ENCODE results near the gene COL18A1. TPM values are rescaled to one million over a fixed set of nuclear protein-coding genes. Genes with fewer than 3 reads are reported as not detected.

COL18A1 gene
- total and polyA plus RNA-seq, 9 of the 15 experiments (the other 6 are each of a cell fraction or from before 2014, with no cell fraction given), result 0.14 to 16.4 (median 2.0) TPM

GRCh38 chr21:45548711-45549491 lies 143.9 kb downstream of the COL18A1 start:
- CTCF ChIA-PET (ENCODE audit: low intra/inter-chr PET ratio), result no interaction called here
- in situ Hi-C loops (cut with MboI), result no loop called here

More at GRCh38 chr21:45548711-45549491, 143.9 kb downstream of the COL18A1 start:
- intact Hi-C loops (cut with micrococcal nuclease), result no loop called here
- ATAC-seq, result no peak
- peaks cover 13 to 47% of the 10 kb centered on the region in 2 experiments; a peak in 3 of 5 replicates for H3K4me1 ChIP-seq (replicated peaks in 1 of 2; ENCODE audit: control insufficient read depth in 2 of 2, insufficient read depth in 2 of 2, low read length in 2 of 2)
- no peak overlapping the region for H2AFZ ChIP-seq (ENCODE audit: low read depth, low read length)
- peak; percentile 66 for TF ChIP-seq ZFP36 (IDR thresholded peaks at IDR 0.05; ENCODE audit: low read depth, low read length, partially characterized antibody)
- peak; percentile 86 for TF ChIP-seq RBM25 (IDR thresholded peaks at IDR 0.05; ENCODE audit: low read depth, low read length, severe bottlenecking)
- no peak for TF ChIP-seq MCM5 (IDR thresholded peaks at IDR 0.05; ENCODE audit: low read depth)
- TF ChIP-seq, protein P1, sequence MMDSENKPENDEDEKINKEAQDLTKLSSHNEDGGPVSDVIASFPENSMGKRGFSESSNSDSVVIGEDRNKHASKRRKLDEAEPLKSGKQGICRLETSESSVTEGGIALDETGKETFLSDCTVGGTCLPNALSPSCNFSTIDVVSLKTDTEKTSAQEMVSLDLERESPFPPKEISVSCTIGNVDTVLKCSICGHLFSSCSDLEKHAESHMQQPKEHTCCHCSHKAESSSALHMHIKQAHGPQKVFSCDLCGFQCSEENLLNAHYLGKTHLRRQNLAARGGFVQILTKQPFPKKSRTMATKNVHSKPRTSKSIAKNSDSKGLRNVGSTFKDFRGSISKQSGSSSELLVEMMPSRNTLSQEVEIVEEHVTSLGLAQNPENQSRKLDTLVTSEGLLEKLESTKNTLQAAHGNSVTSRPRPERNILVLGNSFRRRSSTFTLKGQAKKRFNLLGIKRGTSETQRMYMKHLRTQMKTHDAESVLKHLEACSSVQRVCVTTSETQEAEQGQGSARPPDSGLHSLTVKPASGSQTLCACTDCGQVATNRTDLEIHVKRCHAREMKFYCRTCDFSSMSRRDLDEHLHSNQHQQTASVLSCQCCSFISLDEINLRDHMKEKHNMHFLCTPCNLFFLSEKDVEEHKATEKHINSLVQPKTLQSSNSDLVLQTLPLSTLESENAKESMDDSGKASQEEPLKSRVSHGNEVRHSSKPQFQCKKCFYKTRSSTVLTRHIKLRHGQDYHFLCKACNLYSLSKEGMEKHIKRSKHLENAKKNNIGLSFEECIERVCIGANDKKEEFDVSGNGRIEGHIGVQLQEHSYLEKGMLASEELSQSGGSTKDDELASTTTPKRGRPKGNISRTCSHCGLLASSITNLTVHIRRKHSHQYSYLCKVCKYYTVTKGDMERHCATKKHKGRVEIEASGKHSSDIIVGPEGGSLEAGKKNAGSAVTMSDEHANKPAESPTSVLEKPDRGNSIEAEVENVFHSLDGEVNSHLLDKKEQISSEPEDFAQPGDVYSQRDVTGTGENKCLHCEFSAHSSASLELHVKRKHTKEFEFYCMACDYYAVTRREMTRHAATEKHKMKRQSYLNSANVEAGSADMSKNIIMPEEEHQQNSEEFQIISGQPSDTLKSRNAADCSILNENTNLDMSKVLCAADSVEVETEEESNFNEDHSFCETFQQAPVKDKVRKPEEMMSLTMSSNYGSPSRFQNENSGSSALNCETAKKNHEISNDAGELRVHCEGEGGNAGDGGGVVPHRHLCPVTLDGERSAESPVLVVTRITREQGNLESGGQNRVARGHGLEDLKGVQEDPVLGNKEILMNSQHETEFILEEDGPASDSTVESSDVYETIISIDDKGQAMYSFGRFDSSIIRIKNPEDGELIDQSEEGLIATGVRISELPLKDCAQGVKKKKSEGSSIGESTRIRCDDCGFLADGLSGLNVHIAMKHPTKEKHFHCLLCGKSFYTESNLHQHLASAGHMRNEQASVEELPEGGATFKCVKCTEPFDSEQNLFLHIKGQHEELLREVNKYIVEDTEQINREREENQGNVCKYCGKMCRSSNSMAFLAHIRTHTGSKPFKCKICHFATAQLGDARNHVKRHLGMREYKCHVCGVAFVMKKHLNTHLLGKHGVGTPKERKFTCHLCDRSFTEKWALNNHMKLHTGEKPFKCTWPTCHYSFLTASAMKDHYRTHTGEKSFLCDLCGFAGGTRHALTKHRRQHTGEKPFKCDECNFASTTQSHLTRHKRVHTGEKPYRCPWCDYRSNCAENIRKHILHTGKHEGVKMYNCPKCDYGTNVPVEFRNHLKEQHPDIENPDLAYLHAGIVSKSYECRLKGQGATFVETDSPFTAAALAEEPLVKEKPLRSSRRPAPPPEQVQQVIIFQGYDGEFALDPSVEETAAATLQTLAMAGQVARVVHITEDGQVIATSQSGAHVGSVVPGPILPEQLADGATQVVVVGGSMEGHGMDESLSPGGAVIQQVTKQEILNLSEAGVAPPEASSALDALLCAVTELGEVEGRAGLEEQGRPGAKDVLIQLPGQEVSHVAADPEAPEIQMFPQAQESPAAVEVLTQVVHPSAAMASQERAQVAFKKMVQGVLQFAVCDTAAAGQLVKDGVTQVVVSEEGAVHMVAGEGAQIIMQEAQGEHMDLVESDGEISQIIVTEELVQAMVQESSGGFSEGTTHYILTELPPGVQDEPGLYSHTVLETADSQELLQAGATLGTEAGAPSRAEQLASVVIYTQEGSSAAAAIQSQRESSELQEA (IDR thresholded peaks at IDR 0.05; ENCODE audit: low read depth), result peak; percentile 58; the same call in 1 of the 2 replicates
- TF ChIP-seq ZNF436 (CRISPR knock-in tag; IDR thresholded peaks at IDR 0.05), result no peak
- TF ChIP-seq TFAM (CRISPR knock-in tag; conservative IDR thresholded peaks at IDR 0.05), result no peak
- TF ChIP-seq BMI1 (IDR thresholded peaks at IDR 0.05; ENCODE audit: low read length), result no peak
- peak; percentile 77 for TF ChIP-seq PRDM10 (IDR thresholded peaks at IDR 0.05; ENCODE audit: partially characterized antibody)
- H4K20me1 ChIP-seq (replicated peaks; ENCODE audit: control insufficient read depth, insufficient read depth, low read length), result no peaks in the 10 kb centered on the region
- DNase-seq (ENCODE audit: extremely low read depth in 1 of 4, low spot score in 3 of 4), result no peak
- no TSS peak for BruUV-seq (replicated peaks)
- H3K36me3 ChIP-seq (ENCODE audit: control insufficient read depth, insufficient read depth, low read length), result no peaks in the 10 kb centered on the region
- peaks cover 4 to 13% of the 10 kb centered on the region in 2 experiments; a peak in 4 of 5 replicates for H3K27me3 ChIP-seq (ENCODE audit: control insufficient read depth in 2 of 2, insufficient read depth in 2 of 2, low read length in 2 of 2)
- POLR2A ChIA-PET, result no interaction called here
- WGBS (ENCODE audit: insufficient coverage, low coverage, missing lambda C conversion rate), result 22% methylated on average over 9 of the region's 9 CpGs
- H3K9me3 ChIP-seq (replicated peaks; ENCODE audit: control insufficient read depth, insufficient read depth, low read depth, low read length), result no peaks in the 10 kb centered on the region
- FAIRE-seq, result peak; percentile 26
- H3K27ac ChIP-seq (ENCODE audit: extremely low read depth, low read depth, low read length), result no peak overlapping the region
- no peak overlapping the region for H3K4me2 ChIP-seq (ENCODE audit: insufficient read depth, low read length)
- H3K9me1 ChIP-seq (ENCODE audit: control insufficient read depth, insufficient read depth, low read length), result no peaks in the 10 kb centered on the region
- no peak overlapping the region for H3K9ac ChIP-seq (ENCODE audit: insufficient read depth in 1 of 2, low read depth in 2 of 2, low read length in 2 of 2)
- H3K79me2 ChIP-seq (ENCODE audit: control insufficient read depth, insufficient read depth, low read length), result no peaks in the 10 kb centered on the region
- H3K4me3 ChIP-seq, result no peak overlapping the region
